Osteoblast (primary cell): ENCODE measurements around the gene SAMD4A. TPM values are rescaled to one million over a fixed set of nuclear protein-coding genes. Genes with fewer than 3 reads are reported as not detected.

Source experiments
- DNase-seq: peaks from one replicate; pipeline ENCODE4 v3.0.0; 2011; ENCODE audit warnings: low spot score, mixed read lengths; ENCODE audit not compliant: insufficient read length; ENCODE audit errors: missing footprints
- H2AFZ ChIP-seq: 2 replicates; pipeline ENCODE4 v1.6.0; 2011; ENCODE audit warnings: mild to moderate bottlenecking, low read length
- H3K27ac ChIP-seq: 2 replicates; pipeline ENCODE4 v1.5.1; 2011; ENCODE audit warnings: mild to moderate bottlenecking, low read depth, low read length, moderate library complexity
- H3K27me3 ChIP-seq: 2 replicates; pipeline ENCODE4 v1.6.0; 2012; ENCODE audit warnings: mild to moderate bottlenecking, control low read depth, inconsistent platforms, low read length, moderate library complexity; ENCODE audit not compliant: insufficient read depth
- H3K36me3 ChIP-seq: 2 replicates; pipeline ENCODE4 v1.5.1; 2011; ENCODE audit warnings: mild to moderate bottlenecking, low read length, control low read depth, moderate library complexity; ENCODE audit not compliant: insufficient read depth
- H3K4me1 ChIP-seq: 2 replicates; pipeline ENCODE4 v1.5.1; 2011; ENCODE audit warnings: mild to moderate bottlenecking, low read length, control low read depth, moderate library complexity; ENCODE audit not compliant: insufficient read depth
- H3K4me2 ChIP-seq: 2 replicates; pipeline ENCODE4 v1.6.0; 2011; ENCODE audit warnings: mild to moderate bottlenecking, low read length; ENCODE audit not compliant: insufficient read depth
- H3K4me3 ChIP-seq: fragments of 200-600 bp; sonication (generic); 3 replicates; pipeline ENCODE4 v1.5.1; 2012; ENCODE audit warnings: mild to moderate bottlenecking, low read length, inconsistent platforms; ENCODE audit not compliant: insufficient read depth
- H3K79me2 ChIP-seq: 2 replicates; pipeline ENCODE4 v1.6.0; 2012; ENCODE audit warnings: mild to moderate bottlenecking, low read length, control low read depth, inconsistent platforms; ENCODE audit not compliant: insufficient read depth
- H3K9me3 ChIP-seq: 2 replicates; pipeline ENCODE4 v1.5.1; 2011; ENCODE audit warnings: low read depth, low read length, control low read depth
- H4K20me1 ChIP-seq: 2 replicates; pipeline ENCODE4 v1.6.0; 2012; ENCODE audit warnings: mild to moderate bottlenecking, low read length, control low read depth; ENCODE audit not compliant: insufficient read depth
- CTCF ChIP-seq: IDR thresholded peaks from 2 replicates; pipeline ENCODE4 v1.5.1; 2011; ENCODE audit warnings: mild to moderate bottlenecking, low read depth, low read length, moderate library complexity; ENCODE audit errors: extremely low read depth
- total RNA-seq: library from RNA; depleted of rRNA; stranded (reverse); fragments of >200 nt; gene quantifications from 2 replicates; pipeline ENCODE4 v1.2.3, GENCODE V29; 2012

The SAMD4A gene
- total RNA-seq, 1 donor: 26.1 TPM

GRCh38 chr14:54606631-54607133 is 39.8 kb downstream of the SAMD4A start:
- H3K27me3 ChIP-seq: no peaks in the 10 kb centered on the region
- H3K9me3 ChIP-seq: no peaks in the 10 kb centered on the region
- TF ChIP-seq CTCF: no peak
- peak overlapping the region; percentile 1 for H2AFZ ChIP-seq
- no peak overlapping the region for H3K4me3 ChIP-seq
- H3K4me2 ChIP-seq: peak overlapping the region; percentile 30
- H3K4me1 ChIP-seq: peaks cover 56% of the 10 kb centered on the region
- DNase-seq: peak; percentile 85
- no peaks in the 10 kb centered on the region for H3K36me3 ChIP-seq
- peak overlapping the region; percentile 68 for H3K27ac ChIP-seq
- H3K79me2 ChIP-seq: peaks cover 56% of the 10 kb centered on the region
- peaks cover 3% of the 10 kb centered on the region for H4K20me1 ChIP-seq

DNA sequence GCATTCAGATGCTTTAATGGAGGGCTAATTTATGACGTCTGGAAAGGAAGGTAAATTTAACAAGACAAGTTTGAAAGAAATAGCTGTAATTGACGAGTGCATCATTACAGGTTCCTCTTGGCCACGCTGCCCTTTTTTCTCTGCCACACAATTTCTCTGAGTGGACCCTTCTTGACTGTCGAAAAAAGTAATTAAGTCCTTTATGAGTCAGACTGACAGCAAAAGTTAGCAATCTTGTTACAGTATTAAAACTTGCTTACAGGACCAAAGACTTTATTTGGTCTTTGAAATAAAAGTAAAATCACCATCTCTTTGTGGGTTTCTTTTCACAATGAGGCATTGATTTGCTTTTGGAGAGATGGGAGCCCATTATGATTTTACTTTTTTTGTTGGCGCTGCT is 42.6 kb downstream of the SAMD4A start:
- Histone ChIP-seq H3K36me3 (no peaks in the 10 kb centered on the region), H3K27ac (peak overlapping the region; percentile 68), H2AFZ (no peak overlapping the region), H4K20me1 (no peaks in the 10 kb centered on the region), H3K9me3 (no peaks in the 10 kb centered on the region), H3K4me2 (peak overlapping the region; percentile 64), H3K79me2 (peaks cover 55% of the 10 kb centered on the region), H3K27me3 (no peaks in the 10 kb centered on the region), H3K4me3 (no peak overlapping the region), H3K4me1 (peaks cover 42% of the 10 kb centered on the region)
- TF ChIP-seq CTCF: no peak
- DNase-seq: no peak

- Histone ChIP-seq H3K79me2 (peaks cover 55% of the 10 kb centered on the region), H3K4me2 (peak overlapping the region; percentile 64), H3K9me3 (no peaks in the 10 kb centered on the region), H3K27ac (peak overlapping the region; percentile 68), H4K20me1 (no peaks in the 10 kb centered on the region), H3K4me3 (peak overlapping the region; percentile 37), H3K4me1 (peaks cover 38% of the 10 kb centered on the region), H3K27me3 (no peaks in the 10 kb centered on the region), H2AFZ (no peak overlapping the region), H3K36me3 (no peaks in the 10 kb centered on the region)
- DNase-seq: peak; percentile 63
- TF ChIP-seq CTCF: no peak
Observed at GRCh38 chr14:54610051-54610977, 43.4 kb downstream of the SAMD4A start.

DNA sequence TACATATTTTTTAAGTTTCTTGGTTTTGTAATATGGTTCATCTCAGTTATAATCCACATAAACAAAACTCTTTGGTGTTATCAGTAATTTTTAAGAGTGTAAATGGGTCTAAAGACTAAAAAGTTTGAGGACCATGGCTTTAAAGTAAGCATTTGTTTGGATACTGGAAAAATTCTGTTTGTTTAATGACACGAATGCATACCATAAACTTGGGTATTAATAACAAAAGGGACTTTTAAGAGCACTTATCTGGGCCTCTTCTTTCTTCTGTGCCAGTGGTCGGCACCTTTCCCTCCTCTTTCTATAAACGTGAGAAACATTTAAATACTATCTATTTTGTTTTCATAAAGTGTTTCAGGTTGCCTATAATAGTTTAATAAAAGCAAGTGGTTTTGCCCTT is 47.4 kb downstream of the SAMD4A start:
- H3K27ac ChIP-seq: no peak overlapping the region
- no peak overlapping the region for H3K4me3 ChIP-seq
- H3K4me1 ChIP-seq: peaks cover 31% of the 10 kb centered on the region
- no peaks in the 10 kb centered on the region for H3K27me3 ChIP-seq
- no peak overlapping the region for H3K4me2 ChIP-seq
- TF ChIP-seq CTCF: no peak
- no peak overlapping the region for H2AFZ ChIP-seq
- H3K9me3 ChIP-seq: no peaks in the 10 kb centered on the region
- H3K36me3 ChIP-seq: no peaks in the 10 kb centered on the region
- H3K79me2 ChIP-seq: peaks cover 47% of the 10 kb centered on the region
- no peak for DNase-seq
- H4K20me1 ChIP-seq: no peaks in the 10 kb centered on the region
